Uterus (tissue), 2 donors: ENCODE results near the gene SCGB3A1.

Source experiments
- CTCF ChIP-seq, 4 experiments: fragments of 200-600 bp in 2 of 4; fragments of 450-650 bp in 2 of 4; sonication (generic) in 2 of 4; IDR thresholded peaks; one replicate each; pipeline ENCODE4 v1.5.1; 2016 to 2019; ENCODE audit warnings: antibody characterized with exemption in 4 of 4, mild to moderate bottlenecking in 2 of 4, moderate library complexity in 1 of 4
- POLR2A ChIP-seq, 2 donors: fragments of 450-650 bp; IDR thresholded peaks; one replicate each; pipeline ENCODE4 v1.6.1; 2016; ENCODE audit warnings: antibody characterized with exemption in 2 of 2, mild to moderate bottlenecking in 1 of 2, moderate library complexity in 1 of 2

GRCh38 chr5:180629831-180630382 lies 38.6 kb upstream of the SCGB3A1 start:
- TF ChIP-seq CTCF (IDR thresholded peaks at IDR 0.05) (no peak), POLR2A (IDR thresholded peaks at IDR 0.05) (no peak)
